Gastroesophageal sphincter (tissue), 4 donors: ENCODE results near the gene PCMTD2. TPM values are rescaled to one million over a fixed set of nuclear protein-coding genes. Genes with fewer than 3 reads are reported as not detected.

ENCODE experiments used
- ATAC-seq: fragments of 150-250 bp; one replicate; pipeline ENCODE4 v1.9.1; 2016; ENCODE audit warnings: mild to moderate bottlenecking, moderate library complexity
- H3K27ac ChIP-seq, 4 donors: fragments of 200-600 bp; sonication (generic) in 3 of 4; 1 replicate in 3 of 4; 2 replicates in 1 of 4; pipeline ENCODE4 v1.5.1; 2016 to 2019
- H3K27me3 ChIP-seq: fragments of 200-600 bp; sonication (generic); one replicate; pipeline ENCODE4 v1.5.1; 2019
- H3K36me3 ChIP-seq, 2 donors: fragments of 200-600 bp; sonication (generic); one replicate each; pipeline ENCODE4 v1.5.1; 2019; ENCODE audit warnings: control low read depth in 1 of 2
- H3K4me1 ChIP-seq, 3 donors: fragments of 200-600 bp; sonication (generic); 1 replicate in 2 of 3; 2 replicates in 1 of 3; pipeline ENCODE4 v1.5.1; 2016 to 2019; ENCODE audit warnings: control low read depth in 2 of 3
- H3K4me3 ChIP-seq, 2 donors: fragments of 200-600 bp; sonication (generic); one replicate each; pipeline ENCODE4 v1.5.1; 2019; ENCODE audit warnings: mild to moderate bottlenecking in 1 of 2, moderate library complexity in 1 of 2
- H3K9me3 ChIP-seq, 3 donors: fragments of 200-600 bp; sonication (generic); one replicate each; pipeline ENCODE4 v1.5.1; 2017 to 2019; ENCODE audit warnings: control low read depth in 2 of 3
- EP300 ChIP-seq: sonication (generic); formaldehyde crosslinking; IDR thresholded peaks from one replicate; pipeline ENCODE4 v1.6.1; 2017; ENCODE audit warnings: antibody characterized with exemption, mild to moderate bottlenecking
- POLR2A ChIP-seq, 2 donors: fragments of 450-650 bp; IDR thresholded peaks; one replicate each; pipeline ENCODE4 v1.6.1; 2017; ENCODE audit warnings: antibody characterized with exemption in 2 of 2, mild to moderate bottlenecking in 2 of 2, moderate library complexity in 1 of 2
- POLR2AphosphoS5 ChIP-seq: sonication (generic); formaldehyde crosslinking; IDR thresholded peaks from one replicate; pipeline ENCODE4 v1.6.1; 2017; ENCODE audit warnings: antibody characterized with exemption
- WGBS, 2 donors: methylation state at CpG; one replicate each; pipeline ENCODE4 v1.1.5; 2018; ENCODE audit warnings: low coverage in 1 of 2; 5-methylcytosine and 5-hydroxymethylcytosine counted together
- total RNA-seq, 4 donors: library from RNA; depleted of rRNA; stranded (reverse); fragments of >200 nt; gene quantifications; one replicate each; pipeline ENCODE4 v1.1.0, GENCODE V29; 2016
- TF ChIP-seq, protein P1 (sequence below), 4 experiments: fragments of 200-600 bp in 2 of 4; fragments of 450-650 bp in 2 of 4; sonication (generic) in 1 of 4; IDR thresholded peaks; one replicate each; pipeline ENCODE4 v1.5.1; 2017 to 2019; ENCODE audit warnings: antibody characterized with exemption in 4 of 4, mild to moderate bottlenecking in 2 of 4, moderate library complexity in 2 of 4

PCMTD2 gene
- total RNA-seq, 4 donors from 2014 or later: 46.0 to 70.0 (median 48.1) TPM

DNA sequence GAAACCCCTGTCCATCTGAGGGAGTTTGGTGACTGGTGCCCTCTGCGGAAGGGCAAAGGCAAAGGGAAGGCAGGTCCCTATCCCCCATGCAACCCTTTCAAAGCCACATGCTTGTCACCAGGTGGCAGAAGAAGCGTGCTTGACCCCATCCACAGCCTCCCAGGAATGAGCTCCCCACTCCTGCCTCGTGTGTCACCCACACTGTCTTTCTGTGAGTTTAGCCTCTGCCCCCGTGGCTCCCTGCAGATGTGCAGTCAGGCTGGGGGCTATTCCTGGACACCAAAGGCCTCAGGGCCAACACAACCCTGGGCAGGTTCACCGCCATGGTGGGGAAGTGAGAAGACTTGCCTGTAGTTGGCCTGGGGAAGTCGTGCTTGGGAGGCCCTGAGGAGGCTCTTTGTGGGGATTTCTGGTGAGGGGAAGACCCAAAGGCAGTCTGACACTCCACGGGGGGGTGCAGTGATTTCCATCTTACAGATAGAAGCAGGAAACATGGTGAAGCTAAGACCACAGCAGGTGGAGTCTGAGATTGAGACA is 16.6 kb upstream of the PCMTD2 start:
- Histone ChIP-seq H3K27ac (no peak overlapping the region), H3K36me3 (no peaks in the 10 kb centered on the region), H3K27me3 (no peaks in the 10 kb centered on the region), H3K4me1 (no peaks in the 10 kb centered on the region), H3K4me3 (no peak overlapping the region), H3K9me3 (no peaks in the 10 kb centered on the region)
- ATAC-seq: no peak
- WGBS, 2 donors: 83 to 100% methylated on average over 1 of the region's 7 CpGs
- TF ChIP-seq EP300: no peak
- no peak for TF ChIP-seq POLR2AphosphoS5
- TF ChIP-seq, protein P1, sequence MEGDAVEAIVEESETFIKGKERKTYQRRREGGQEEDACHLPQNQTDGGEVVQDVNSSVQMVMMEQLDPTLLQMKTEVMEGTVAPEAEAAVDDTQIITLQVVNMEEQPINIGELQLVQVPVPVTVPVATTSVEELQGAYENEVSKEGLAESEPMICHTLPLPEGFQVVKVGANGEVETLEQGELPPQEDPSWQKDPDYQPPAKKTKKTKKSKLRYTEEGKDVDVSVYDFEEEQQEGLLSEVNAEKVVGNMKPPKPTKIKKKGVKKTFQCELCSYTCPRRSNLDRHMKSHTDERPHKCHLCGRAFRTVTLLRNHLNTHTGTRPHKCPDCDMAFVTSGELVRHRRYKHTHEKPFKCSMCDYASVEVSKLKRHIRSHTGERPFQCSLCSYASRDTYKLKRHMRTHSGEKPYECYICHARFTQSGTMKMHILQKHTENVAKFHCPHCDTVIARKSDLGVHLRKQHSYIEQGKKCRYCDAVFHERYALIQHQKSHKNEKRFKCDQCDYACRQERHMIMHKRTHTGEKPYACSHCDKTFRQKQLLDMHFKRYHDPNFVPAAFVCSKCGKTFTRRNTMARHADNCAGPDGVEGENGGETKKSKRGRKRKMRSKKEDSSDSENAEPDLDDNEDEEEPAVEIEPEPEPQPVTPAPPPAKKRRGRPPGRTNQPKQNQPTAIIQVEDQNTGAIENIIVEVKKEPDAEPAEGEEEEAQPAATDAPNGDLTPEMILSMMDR (IDR thresholded peaks at IDR 0.05): no peak
- TF ChIP-seq POLR2A (IDR thresholded peaks at IDR 0.05): no peak

DNA sequence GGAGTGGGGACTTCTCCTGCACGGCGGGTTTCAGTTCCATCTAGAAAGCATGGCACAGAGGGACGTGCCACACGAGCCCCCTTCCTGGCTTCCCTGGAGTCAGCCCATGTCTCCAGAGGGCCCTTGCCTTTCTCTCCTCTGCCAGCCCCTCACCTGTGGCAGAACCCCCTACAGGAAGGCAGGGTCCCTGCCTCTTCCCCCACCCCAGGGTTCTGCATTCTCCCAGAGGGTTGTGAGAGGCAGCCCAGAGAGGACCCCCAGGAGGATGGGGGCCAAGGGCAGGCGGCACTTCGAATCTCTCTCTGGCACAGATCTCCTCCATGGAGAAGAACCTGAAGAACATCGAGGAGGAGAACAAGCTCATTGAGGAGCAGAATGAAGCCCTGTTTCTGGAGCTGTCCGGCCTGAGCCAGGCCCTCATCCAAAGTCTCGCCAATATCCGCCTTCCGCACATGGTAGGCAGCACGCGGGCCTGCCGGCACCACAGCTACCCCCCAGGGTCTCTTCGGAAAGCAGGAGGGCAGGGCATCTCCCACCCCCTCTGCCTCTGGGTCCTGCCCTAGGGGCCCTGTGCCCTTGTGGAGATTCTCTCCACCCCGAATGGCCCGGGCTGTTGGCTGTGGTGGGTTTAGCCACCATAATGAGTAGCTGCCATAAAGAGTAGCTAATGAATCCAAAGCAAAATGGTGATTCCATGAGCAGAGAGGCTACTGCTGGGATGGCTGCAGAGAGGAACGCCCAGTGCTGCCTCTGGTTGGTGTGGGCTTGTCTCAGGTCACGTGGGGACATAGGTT is 15.9 kb upstream of the PCMTD2 start:
- Histone ChIP-seq H3K4me3 (no peak overlapping the region), H3K27ac (no peak overlapping the region), H3K9me3 (no peaks in the 10 kb centered on the region), H3K27me3 (no peaks in the 10 kb centered on the region), H3K36me3 (no peaks in the 10 kb centered on the region), H3K4me1 (no peaks in the 10 kb centered on the region)
- TF ChIP-seq POLR2A (IDR thresholded peaks at IDR 0.05) (no peak), POLR2AphosphoS5 (no peak), EP300 (no peak)
- TF ChIP-seq, protein P1 (IDR thresholded peaks at IDR 0.05): no peak
- 80 to 89% methylated on average over 3 to 5 of the region's 19 CpGs for WGBS, 2 donors
- ATAC-seq: no peak

- Histone ChIP-seq H3K27me3 (peaks cover 4% of the 10 kb centered on the region), H3K36me3 (no peaks in the 10 kb centered on the region), H3K4me3 (no peak overlapping the region), H3K27ac (no peak overlapping the region), H3K9me3 (no peaks in the 10 kb centered on the region), H3K4me1 (no peaks in the 10 kb centered on the region)
- 68 to 87% methylated on average over 8 to 9 of the region's 26 CpGs for WGBS, 2 donors
- TF ChIP-seq POLR2A (IDR thresholded peaks at IDR 0.05): no peak
- no peak for TF ChIP-seq POLR2AphosphoS5
- TF ChIP-seq, protein P1 (IDR thresholded peaks at IDR 0.05): no peak
- no peak for TF ChIP-seq EP300
- no peak for ATAC-seq
Observed at GRCh38 chr20:64240243-64241015, 15.1 kb upstream of the PCMTD2 start.

- 56 to 84% methylated on average over 2 to 8 of the region's 8 CpGs for WGBS, 2 donors
- Histone ChIP-seq H3K9me3 (no peaks in the 10 kb centered on the region), H3K27ac (no peak overlapping the region), H3K4me3 (no peak overlapping the region), H3K36me3 (no peaks in the 10 kb centered on the region), H3K27me3 (peaks cover 10% of the 10 kb centered on the region), H3K4me1 (no peaks in the 10 kb centered on the region)
- no peak for ATAC-seq
- TF ChIP-seq, protein P1 (IDR thresholded peaks at IDR 0.05): no peak
- no peak for TF ChIP-seq POLR2AphosphoS5
- no peak for TF ChIP-seq POLR2A (IDR thresholded peaks at IDR 0.05)
- no peak for TF ChIP-seq EP300
Observed at GRCh38 chr20:64241061-64241460, 14.5 kb upstream of the PCMTD2 start.
